PC-9 (cell line): Measurements from ENCODE around the gene SLC1A4.

Source experiments
- CTCF ChIP-seq: fragments of 200-600 bp; sonication (generic); conservative IDR thresholded peaks from 2 replicates; pipeline ENCODE4 v1.6.1; 2017; ENCODE audit warnings: mixed run types, antibody characterized with exemption, mild to moderate bottlenecking, moderate library complexity
- EZH2 ChIP-seq: fragments of 200-600 bp; sonication (generic); IDR thresholded peaks from 2 replicates; pipeline ENCODE4 v1.8.0; 2017; ENCODE audit warnings: antibody characterized with exemption, low read depth

GRCh38 chr2:64976276-64976675 is 12.9 kb upstream of the SLC1A4 start:
- TF ChIP-seq CTCF (no peak), EZH2 (no peak)
